ENCODE measurements around the gene LDB1.

DNA sequence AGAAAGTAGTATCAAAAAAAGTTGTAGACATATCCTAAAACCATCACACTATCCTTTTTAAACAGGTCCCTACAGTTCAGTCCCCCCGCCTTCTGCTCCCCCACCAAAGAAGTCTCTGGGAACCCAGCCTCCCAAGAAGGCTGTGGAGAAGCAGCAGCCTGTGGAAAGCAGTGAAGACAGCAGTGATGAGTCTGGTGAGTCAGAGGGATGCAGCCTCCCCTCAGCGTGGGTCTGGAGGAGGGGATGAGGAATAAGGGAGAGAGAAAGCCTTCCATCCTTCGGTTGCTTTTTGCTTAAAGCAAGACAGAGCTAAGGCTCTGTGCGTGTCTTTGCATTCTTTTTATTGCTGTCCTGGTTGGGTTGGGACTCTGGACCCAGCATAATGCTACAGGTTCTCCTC, 39.7 kb upstream of the LDB1 start:
- TF ChIP-seq, protein P1, sequence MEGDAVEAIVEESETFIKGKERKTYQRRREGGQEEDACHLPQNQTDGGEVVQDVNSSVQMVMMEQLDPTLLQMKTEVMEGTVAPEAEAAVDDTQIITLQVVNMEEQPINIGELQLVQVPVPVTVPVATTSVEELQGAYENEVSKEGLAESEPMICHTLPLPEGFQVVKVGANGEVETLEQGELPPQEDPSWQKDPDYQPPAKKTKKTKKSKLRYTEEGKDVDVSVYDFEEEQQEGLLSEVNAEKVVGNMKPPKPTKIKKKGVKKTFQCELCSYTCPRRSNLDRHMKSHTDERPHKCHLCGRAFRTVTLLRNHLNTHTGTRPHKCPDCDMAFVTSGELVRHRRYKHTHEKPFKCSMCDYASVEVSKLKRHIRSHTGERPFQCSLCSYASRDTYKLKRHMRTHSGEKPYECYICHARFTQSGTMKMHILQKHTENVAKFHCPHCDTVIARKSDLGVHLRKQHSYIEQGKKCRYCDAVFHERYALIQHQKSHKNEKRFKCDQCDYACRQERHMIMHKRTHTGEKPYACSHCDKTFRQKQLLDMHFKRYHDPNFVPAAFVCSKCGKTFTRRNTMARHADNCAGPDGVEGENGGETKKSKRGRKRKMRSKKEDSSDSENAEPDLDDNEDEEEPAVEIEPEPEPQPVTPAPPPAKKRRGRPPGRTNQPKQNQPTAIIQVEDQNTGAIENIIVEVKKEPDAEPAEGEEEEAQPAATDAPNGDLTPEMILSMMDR (IDR thresholded peaks at IDR 0.05): no peak
- no peak for TF ChIP-seq POLR2A (IDR thresholded peaks at IDR 0.05)
